Measurements from ENCODE around the gene TP53I11. TPM values are rescaled to one million over a fixed set of nuclear protein-coding genes. Genes with fewer than 3 reads are reported as not detected.

The TP53I11 gene
- total RNA-seq, 8 experiments from 2014 or later: 2.3 to 51.2 (median 25.2) TPM

GRCh38 chr11:44914105-44914504 lies 36.6 kb downstream of the TP53I11 start:
- 48 to 100% (median 100%) methylated on average over 1 to 2 of the region's 2 CpGs; no CpG with 5 or more reads in 4 of the 10 experiments for WGBS, 10 experiments
- Histone ChIP-seq H3K4me1 (replicated peaks in 1 of 2) (peaks cover 26 to 29% of the 10 kb centered on the region in 2 donors), H3K4me3 (no peak overlapping the region), H3K27ac (no peak overlapping the region)
- in situ Hi-C loops (cut with MboI; ENCODE audit: low pct_unique_long_range_greater_than_20kb in 2 of 9, low sequenced_read_pairs in 9 of 9, unreplicated experiment in 9 of 9): loop anchor here (10.0 to 25.0 kb wide), 5 partner anchors 177 to 302 kb away; partner anchors contain the start of gene TSPAN18 (in 1 of the 9)
- ATAC-seq (replicated peaks in 6 of 8): no peak

- in situ Hi-C loops (cut with MboI; ENCODE audit: low pct_unique_long_range_greater_than_20kb in 2 of 9, low sequenced_read_pairs in 9 of 9, unreplicated experiment in 9 of 9): loop anchor here (10.0 to 25.0 kb wide), 5 partner anchors 176 to 301 kb away; partner anchors contain the start of gene TSPAN18 (in 1 of the 9)
- peak in 2 of 8 experiments; percentile 11 to 46 for ATAC-seq (replicated peaks in 6 of 8)
- Histone ChIP-seq H3K4me1 (replicated peaks in 1 of 2) (peaks cover 26 to 29% of the 10 kb centered on the region in 2 donors), H3K4me3 (no peak overlapping the region), H3K27ac (no peak overlapping the region)
These were observed 37.2 kb downstream of the TP53I11 start for GRCh38 chr11:44913502-44913901.

- no peak overlapping the region for H3K27ac ChIP-seq
- no peak overlapping the region for H3K4me3 ChIP-seq
- in situ Hi-C loops (cut with MboI; ENCODE audit: low pct_unique_long_range_greater_than_20kb in 2 of 9, low sequenced_read_pairs in 9 of 9, unreplicated experiment in 9 of 9): loop anchor here (10.0 to 25.0 kb wide), 5 partner anchors 175 to 300 kb away; partner anchors contain the start of gene TSPAN18 (in 1 of the 9)
- 53 to 100% (median 60%) methylated on average over 1 to 7 of the region's 12 CpGs; no CpG with 5 or more reads in 5 of the 10 experiments for WGBS, 10 experiments
- ATAC-seq (replicated peaks in 6 of 8): no peak
- peaks cover 26 to 29% of the 10 kb centered on the region in 2 donors for H3K4me1 ChIP-seq (replicated peaks in 1 of 2)
These were observed 38.3 kb downstream of the TP53I11 start for GRCh38 chr11:44912270-44912987.

GRCh38 chr11:44911029-44911814 lies 39.5 kb downstream of the TP53I11 start:
- 0 to 60% (median 10%) methylated on average over 2 to 12 of the region's 24 CpGs; no CpG with 5 or more reads in 3 of the 10 experiments for WGBS, 10 experiments
- peak; percentile 78 to 88 (median 84) for ATAC-seq (replicated peaks in 6 of 8)
- Histone ChIP-seq H3K4me3 (no peak overlapping the region), H3K4me1 (replicated peaks in 1 of 2) (peaks cover 26 to 29% of the 10 kb centered on the region in 2 donors), H3K27ac (peak overlapping the region; percentile 13 to 54)
- in situ Hi-C loops (cut with MboI; ENCODE audit: low pct_unique_long_range_greater_than_20kb in 2 of 9, low sequenced_read_pairs in 9 of 9, unreplicated experiment in 9 of 9): loop anchor here (10.0 to 25.0 kb wide), 5 partner anchors 174 to 299 kb away; partner anchors contain the start of gene TSPAN18 (in 1 of the 9)

GRCh38 chr11:44910591-44910990 lies 40.1 kb downstream of the TP53I11 start:
- H3K4me1 ChIP-seq (replicated peaks in 1 of 2): peaks cover 30 to 31% of the 10 kb centered on the region in 2 donors
- ATAC-seq (replicated peaks in 6 of 8): no peak
- no peak overlapping the region for H3K4me3 ChIP-seq
- H3K27ac ChIP-seq: no peak overlapping the region
- 66 to 100% (median 82%) methylated on average over 1 to 5 of the region's 9 CpGs; no CpG with 5 or more reads in 3 of the 10 experiments for WGBS, 10 experiments
- in situ Hi-C loops (cut with MboI; ENCODE audit: low pct_unique_long_range_greater_than_20kb in 2 of 9, low sequenced_read_pairs in 9 of 9, unreplicated experiment in 9 of 9): loop anchor here (10.0 to 25.0 kb wide), 5 partner anchors 173 to 298 kb away; partner anchors contain the start of gene TSPAN18 (in 1 of the 9)

GRCh38 chr11:44909557-44909956 lies 41.1 kb downstream of the TP53I11 start:
- H3K4me3 ChIP-seq: no peak overlapping the region
- WGBS, 10 experiments: 40 to 91% (median 66%) methylated on average over 1 to 11 of the region's 14 CpGs; no CpG with 5 or more reads in 6 of the 10 experiments
- ATAC-seq (replicated peaks in 6 of 8): no peak
- in situ Hi-C loops (cut with MboI; ENCODE audit: low pct_unique_long_range_greater_than_20kb in 2 of 9, low sequenced_read_pairs in 9 of 9, unreplicated experiment in 9 of 9): loop anchor here in 5 of 9 experiments (10.0 to 25.0 kb wide), 5 partner anchors 172 to 297 kb away; partner anchors contain the start of gene TSPAN18 (in 2 of the 5)
- peaks cover 30 to 32% of the 10 kb centered on the region in 2 donors for H3K4me1 ChIP-seq (replicated peaks in 1 of 2)
- no peak overlapping the region for H3K27ac ChIP-seq

GRCh38 chr11:44906649-44907048 lies 44.0 kb downstream of the TP53I11 start:
- Histone ChIP-seq H3K27ac (no peak overlapping the region), H3K4me3 (no peak overlapping the region), H3K4me1 (replicated peaks in 1 of 2) (peaks cover 22 to 26% of the 10 kb centered on the region in 2 donors)
- 40 to 100% (median 67%) methylated on average over 1 to 4 of the region's 5 CpGs; no CpG with 5 or more reads in 5 of the 10 experiments for WGBS, 10 experiments
- in situ Hi-C loops (cut with MboI; ENCODE audit: low pct_unique_long_range_greater_than_20kb in 2 of 9, low sequenced_read_pairs in 9 of 9, unreplicated experiment in 9 of 9): loop anchor here in 5 of 9 experiments (10.0 to 25.0 kb wide), 5 partner anchors 169 to 294 kb away; partner anchors contain the start of gene TSPAN18 (in 2 of the 5)
- no peak for ATAC-seq (replicated peaks in 6 of 8)

GRCh38 chr11:44905131-44905866 lies 45.4 kb downstream of the TP53I11 start:
- Histone ChIP-seq H3K4me1 (replicated peaks in 1 of 2) (peaks cover 15 to 20% of the 10 kb centered on the region in 2 donors), H3K4me3 (no peak overlapping the region), H3K27ac (peak overlapping the region in 1 of 2 donors; percentile 55)
- in situ Hi-C loops (cut with MboI; ENCODE audit: low pct_unique_long_range_greater_than_20kb in 2 of 9, low sequenced_read_pairs in 9 of 9, unreplicated experiment in 9 of 9): loop anchor here in 5 of 9 experiments (10.0 to 25.0 kb wide), 5 partner anchors 168 to 293 kb away; partner anchors contain the start of gene TSPAN18 (in 2 of the 5)
- WGBS, 10 experiments: 0 to 100% (median 55%) methylated on average over 1 to 8 of the region's 9 CpGs; no CpG with 5 or more reads in 1 of the 10 experiments
- ATAC-seq (replicated peaks in 6 of 8): peak in 7 of 8 experiments; percentile 8 to 73 (median 33)

GRCh38 chr11:44904261-44905020 lies 46.2 kb downstream of the TP53I11 start:
- Histone ChIP-seq H3K4me1 (replicated peaks in 1 of 2) (peaks cover 15 to 19% of the 10 kb centered on the region in 2 donors), H3K27ac (no peak overlapping the region), H3K4me3 (no peak overlapping the region)
- in situ Hi-C loops (cut with MboI; ENCODE audit: low pct_unique_long_range_greater_than_20kb in 2 of 9, low sequenced_read_pairs in 9 of 9, unreplicated experiment in 9 of 9): loop anchor here in 5 of 9 experiments (10.0 to 25.0 kb wide), 5 partner anchors 167 to 292 kb away; partner anchors contain the start of gene TSPAN18 (in 2 of the 5)
- ATAC-seq (replicated peaks in 6 of 8): peak in 3 of 8 experiments; percentile 8 to 21 (median 20)
- 25 to 100% (median 81%) methylated on average over 1 to 7 of the region's 12 CpGs; no CpG with 5 or more reads in 3 of the 10 experiments for WGBS, 10 experiments

- H3K27ac ChIP-seq: no peak overlapping the region
- no peak for ATAC-seq (replicated peaks in 6 of 8)
- H3K4me3 ChIP-seq: no peak overlapping the region
- in situ Hi-C loops (cut with MboI; ENCODE audit: low pct_unique_long_range_greater_than_20kb in 2 of 9, low sequenced_read_pairs in 9 of 9, unreplicated experiment in 9 of 9): loop anchor here in 5 of 9 experiments (10.0 to 25.0 kb wide), 5 partner anchors 166 to 291 kb away; partner anchors contain the start of gene TSPAN18 (in 2 of the 5)
- 71 to 100% (median 83%) methylated on average over 1 to 2 of the region's 3 CpGs; no CpG with 5 or more reads in 6 of the 10 experiments for WGBS, 10 experiments
- peaks cover 15 to 19% of the 10 kb centered on the region in 2 donors for H3K4me1 ChIP-seq (replicated peaks in 1 of 2)
These were observed 47.2 kb downstream of the TP53I11 start for GRCh38 chr11:44903518-44903917.

- WGBS, 10 experiments: 60 to 100% (median 100%) methylated on average over 1 to 2 of the region's 7 CpGs; no CpG with 5 or more reads in 3 of the 10 experiments
- in situ Hi-C loops (cut with MboI; ENCODE audit: low pct_unique_long_range_greater_than_20kb in 2 of 9, low sequenced_read_pairs in 9 of 9, unreplicated experiment in 9 of 9): loop anchor here in 5 of 9 experiments (10.0 to 25.0 kb wide), 5 partner anchors 166 to 291 kb away; partner anchors contain the start of gene TSPAN18 (in 2 of the 5)
- Histone ChIP-seq H3K27ac (no peak overlapping the region), H3K4me3 (no peak overlapping the region), H3K4me1 (replicated peaks in 1 of 2) (peaks cover 15 to 19% of the 10 kb centered on the region in 2 donors)
- no peak for ATAC-seq (replicated peaks in 6 of 8)
These were observed 47.6 kb downstream of the TP53I11 start for GRCh38 chr11:44903035-44903434.

All from motor neuron (in vitro differentiated cells).